ENCODE results near the gene SRF.
A peak's percentile ranks its signal among the peaks of the same experiment; 100 is the strongest.

The SRF gene

GRCh38 chr6:43186019-43186418 is 14.9 kb downstream of the SRF start:
- DNase-seq (ENCODE audit: low spot score) (peak; percentile 41), ATAC-seq (ENCODE audit: low read depth) (no peak)
- H3K27ac ChIP-seq (ENCODE audit: poor library complexity, severe bottlenecking): no peak overlapping the region
- H3K4me3 ChIP-seq (ENCODE audit: severe bottlenecking): no peak overlapping the region
- TF ChIP-seq CTCF (IDR thresholded peaks at IDR 0.05; ENCODE audit: poor library complexity, severe bottlenecking): no peak
- H3K27me3 ChIP-seq (ENCODE audit: insufficient read depth, poor library complexity, severe bottlenecking): no peaks in the 10 kb centered on the region
- peaks cover 5% of the 10 kb centered on the region for H3K4me1 ChIP-seq (ENCODE audit: insufficient read depth, poor library complexity, severe bottlenecking)
- H3K36me3 ChIP-seq (ENCODE audit: low read depth): peaks cover 33% of the 10 kb centered on the region
- H3K9me3 ChIP-seq (ENCODE audit: severe bottlenecking): no peaks in the 10 kb centered on the region

GRCh38 chr6:43186706-43187105 is 15.6 kb downstream of the SRF start:
- Histone ChIP-seq H3K27me3 (ENCODE audit: insufficient read depth, poor library complexity, severe bottlenecking) (no peaks in the 10 kb centered on the region), H3K4me1 (ENCODE audit: insufficient read depth, poor library complexity, severe bottlenecking) (peaks cover 5% of the 10 kb centered on the region), H3K36me3 (ENCODE audit: low read depth) (peaks cover 34% of the 10 kb centered on the region), H3K4me3 (ENCODE audit: severe bottlenecking) (no peak overlapping the region), H3K9me3 (ENCODE audit: severe bottlenecking) (no peaks in the 10 kb centered on the region), H3K27ac (ENCODE audit: poor library complexity, severe bottlenecking) (no peak overlapping the region)
- no peak for TF ChIP-seq CTCF (IDR thresholded peaks at IDR 0.05; ENCODE audit: poor library complexity, severe bottlenecking)
- ATAC-seq (ENCODE audit: low read depth) (no peak), DNase-seq (ENCODE audit: low spot score) (peak; percentile 15)

DNA sequence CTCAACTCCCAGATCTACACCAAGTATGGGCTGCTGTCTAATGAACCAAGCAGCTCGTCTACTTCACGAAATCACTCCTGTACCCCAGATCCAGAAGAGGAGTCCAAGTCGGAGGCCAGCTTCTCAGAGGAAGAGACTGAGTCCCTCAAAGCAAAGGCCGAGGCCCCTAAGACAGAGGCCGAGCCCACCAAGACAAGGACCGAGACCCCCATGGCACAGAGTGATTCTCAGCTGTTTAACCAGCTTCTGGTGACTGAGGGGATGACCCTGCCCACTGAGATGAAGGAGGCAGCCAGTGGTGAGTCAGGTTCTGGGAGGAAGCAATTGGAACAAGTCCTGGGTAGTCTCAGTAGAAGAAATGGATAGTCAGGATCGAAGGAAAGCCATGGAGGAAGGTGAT is 16.8 kb downstream of the SRF start:
- H3K4me1 ChIP-seq (ENCODE audit: insufficient read depth, poor library complexity, severe bottlenecking): peaks cover 4% of the 10 kb centered on the region
- peaks cover 39% of the 10 kb centered on the region for H3K36me3 ChIP-seq (ENCODE audit: low read depth)
- H3K9me3 ChIP-seq (ENCODE audit: severe bottlenecking): no peaks in the 10 kb centered on the region
- H3K4me3 ChIP-seq (ENCODE audit: severe bottlenecking): no peak overlapping the region
- no peak for ATAC-seq (ENCODE audit: low read depth)
- H3K27ac ChIP-seq (ENCODE audit: poor library complexity, severe bottlenecking): no peak overlapping the region
- no peaks in the 10 kb centered on the region for H3K27me3 ChIP-seq (ENCODE audit: insufficient read depth, poor library complexity, severe bottlenecking)
- DNase-seq (ENCODE audit: low spot score): peak; percentile 23
- TF ChIP-seq CTCF (IDR thresholded peaks at IDR 0.05; ENCODE audit: poor library complexity, severe bottlenecking): no peak

- Histone ChIP-seq H3K4me1 (ENCODE audit: insufficient read depth, poor library complexity, severe bottlenecking) (no peaks in the 10 kb centered on the region), H3K9me3 (ENCODE audit: severe bottlenecking) (no peaks in the 10 kb centered on the region), H3K27ac (ENCODE audit: poor library complexity, severe bottlenecking) (no peak overlapping the region), H3K27me3 (ENCODE audit: insufficient read depth, poor library complexity, severe bottlenecking) (no peaks in the 10 kb centered on the region), H3K4me3 (ENCODE audit: severe bottlenecking) (no peak overlapping the region), H3K36me3 (ENCODE audit: low read depth) (peaks cover 45% of the 10 kb centered on the region)
- DNase-seq (ENCODE audit: low spot score): peak; percentile 9
- no peak for TF ChIP-seq CTCF (IDR thresholded peaks at IDR 0.05; ENCODE audit: poor library complexity, severe bottlenecking)
- no peak for ATAC-seq (ENCODE audit: low read depth)
These were observed 17.4 kb downstream of the SRF start for GRCh38 chr6:43188426-43188825.

DNA sequence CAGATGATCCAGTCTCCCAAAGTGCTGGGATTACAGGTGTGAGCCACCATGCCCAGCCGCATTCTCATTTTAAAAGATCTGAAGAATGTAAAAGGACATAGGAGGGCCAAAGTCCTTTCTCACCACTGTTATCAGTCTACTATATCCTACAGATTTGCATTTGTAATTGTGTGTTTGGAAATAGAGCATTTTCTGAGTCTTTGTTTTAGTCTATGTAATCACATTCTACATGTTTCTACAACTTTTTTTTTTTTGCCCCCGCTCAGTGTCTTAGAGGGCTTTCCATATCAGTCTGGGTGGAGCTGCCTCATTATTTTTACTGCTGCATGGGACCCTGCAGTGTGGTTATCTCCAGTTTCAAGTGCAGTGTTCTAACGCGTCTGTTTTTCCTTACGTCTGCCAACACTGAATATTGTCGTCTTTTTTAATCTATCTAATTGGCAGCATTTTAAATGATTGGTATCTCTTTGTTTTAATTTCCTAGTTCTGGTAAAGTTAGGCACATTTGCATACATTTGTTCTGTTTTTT is 18.8 kb downstream of the SRF start:
- H3K4me1 ChIP-seq (ENCODE audit: insufficient read depth, poor library complexity, severe bottlenecking): no peaks in the 10 kb centered on the region
- DNase-seq (ENCODE audit: low spot score) (no peak), ATAC-seq (ENCODE audit: low read depth) (no peak)
- no peak overlapping the region for H3K4me3 ChIP-seq (ENCODE audit: severe bottlenecking)
- H3K9me3 ChIP-seq (ENCODE audit: severe bottlenecking): no peaks in the 10 kb centered on the region
- TF ChIP-seq CTCF (IDR thresholded peaks at IDR 0.05; ENCODE audit: poor library complexity, severe bottlenecking): no peak
- peaks cover 49% of the 10 kb centered on the region for H3K36me3 ChIP-seq (ENCODE audit: low read depth)
- no peaks in the 10 kb centered on the region for H3K27me3 ChIP-seq (ENCODE audit: insufficient read depth, poor library complexity, severe bottlenecking)
- H3K27ac ChIP-seq (ENCODE audit: poor library complexity, severe bottlenecking): no peak overlapping the region

All from RWPE2 (cell line).